ENCODE measurements around the gene CTRB2. TPM values are rescaled to one million over a fixed set of nuclear protein-coding genes. Genes with fewer than 3 reads are reported as not detected.
A peak's percentile ranks its signal among the peaks of the same experiment; 100 is the strongest.

Gene CTRB2
- total and polyA plus RNA-seq, 2 of the 8 experiments (the other 6 are each of a cell fraction or from before 2014, with no cell fraction given) = not detected

DNA sequence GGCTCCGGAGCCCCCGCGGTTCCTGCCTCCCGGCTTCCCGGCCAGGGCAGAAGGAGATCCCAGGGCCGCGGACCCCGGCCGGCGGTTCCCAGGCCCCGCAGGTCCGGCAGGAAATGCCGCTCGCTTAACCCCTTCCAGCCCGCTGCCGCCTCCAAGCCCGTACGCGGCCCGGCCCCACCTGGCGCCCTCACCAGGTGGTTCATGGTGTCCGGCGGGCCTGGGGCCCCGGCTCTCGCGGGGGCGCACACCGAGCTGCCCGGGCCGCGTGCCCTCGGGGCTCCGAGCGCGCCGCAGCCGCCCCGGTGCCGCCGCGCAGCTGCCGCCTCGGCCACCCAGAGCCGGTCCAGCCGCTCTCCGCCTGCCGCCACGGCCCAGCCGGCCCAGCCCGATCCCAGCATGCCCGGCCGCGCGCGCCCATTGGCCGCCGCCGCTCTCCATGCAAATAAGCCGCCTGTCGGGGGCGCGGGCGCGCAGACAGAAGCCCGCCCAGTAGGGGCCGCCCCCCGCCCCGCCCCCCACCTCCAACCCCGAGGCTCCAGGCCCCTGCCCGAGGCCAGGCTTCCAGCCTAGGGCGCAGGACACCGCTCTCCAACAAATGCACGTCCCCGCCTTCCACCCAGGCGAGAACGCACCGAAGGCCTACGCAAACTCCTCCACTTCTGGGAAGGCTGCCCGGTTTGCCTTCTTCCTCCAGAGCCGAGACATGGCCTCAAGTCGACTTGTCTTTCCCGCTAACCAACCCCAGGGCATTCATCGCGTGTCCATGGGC lies 44.5 kb upstream of the CTRB2 start, which contains the start of gene BCAR1 (continued):
- TF ChIP-seq RFX5 (IDR thresholded peaks at IDR 0.05; ENCODE audit: borderline replicate concordance, low read depth, low read length) = no peak
- no peak for TF ChIP-seq RBBP5 (IDR thresholded peaks at IDR 0.05; ENCODE audit: borderline replicate concordance, low read depth, low read length)
- peak; percentile 37 for TF ChIP-seq TAF7 (optimal IDR thresholded peaks at IDR 0.05; ENCODE audit: borderline replicate concordance, low read depth, low read length)
- TF ChIP-seq BCL11A (IDR thresholded peaks at IDR 0.05; ENCODE audit: low read depth in 2 of 2, low read length in 2 of 2) = no peak
- no peak for TF ChIP-seq NANOG (IDR thresholded peaks at IDR 0.05; ENCODE audit: insufficient read depth, low read depth, low read length, poor library complexity, severe bottlenecking)
- TF ChIP-seq SP1 (IDR thresholded peaks at IDR 0.05; ENCODE audit: low read depth, low read length) = no peak
- TF ChIP-seq JUND (IDR thresholded peaks at IDR 0.05; ENCODE audit: low read length) = no peak
- no peak; a peak in 1 of 4 replicates for TF ChIP-seq SIN3A (conservative IDR thresholded peaks at IDR 0.05 in 1 of 2, IDR thresholded peaks at IDR 0.05 in 1 of 2; ENCODE audit: low read depth in 1 of 2, low read length in 2 of 2)
- peak; percentile 30 for TF ChIP-seq KDM4A (IDR thresholded peaks at IDR 0.05; ENCODE audit: low read depth, low read length, severe bottlenecking)
- no peak for TF ChIP-seq HDAC2 (IDR thresholded peaks at IDR 0.05; ENCODE audit: borderline replicate concordance in 1 of 2, low read depth in 2 of 2, low read length in 2 of 2)
- TF ChIP-seq, protein P1, sequence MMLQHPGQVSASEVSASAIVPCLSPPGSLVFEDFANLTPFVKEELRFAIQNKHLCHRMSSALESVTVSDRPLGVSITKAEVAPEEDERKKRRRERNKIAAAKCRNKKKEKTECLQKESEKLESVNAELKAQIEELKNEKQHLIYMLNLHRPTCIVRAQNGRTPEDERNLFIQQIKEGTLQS (IDR thresholded peaks at IDR 0.05; ENCODE audit: insufficient read depth, low read depth, low read length) = no peak
- no peak for TF ChIP-seq GABPA (IDR thresholded peaks at IDR 0.05; ENCODE audit: borderline replicate concordance, insufficient read depth, low read length)
- no peak for TF ChIP-seq JUN (IDR thresholded peaks at IDR 0.05; ENCODE audit: low read depth, low read length)
- no peak for TF ChIP-seq SRF (IDR thresholded peaks at IDR 0.05; ENCODE audit: low read depth, low read length)
- TF ChIP-seq MAFK (IDR thresholded peaks at IDR 0.05; ENCODE audit: low read depth, low read length) = no peak
- TF ChIP-seq EGR1 (IDR thresholded peaks at IDR 0.05; ENCODE audit: borderline replicate concordance, low read depth, low read length) = no peak
- TF ChIP-seq RAD21 (IDR thresholded peaks at IDR 0.05 in 1 of 2, conservative IDR thresholded peaks at IDR 0.05 in 1 of 2; ENCODE audit: low read depth in 2 of 2, low read length in 2 of 2) = no peak
- no peak for TF ChIP-seq RNF2 (IDR thresholded peaks at IDR 0.05; ENCODE audit: borderline replicate concordance, low read depth, low read length, missing control alignments, poor library complexity, severe bottlenecking)
- TF ChIP-seq CHD2 (IDR thresholded peaks at IDR 0.05; ENCODE audit: low read length) = peak; percentile 32; the same call in 1 of the 2 replicates
- peak; percentile 82 for TF ChIP-seq POLR2AphosphoS5 (IDR thresholded peaks at IDR 0.05; ENCODE audit: low read depth, low read length)
- no peak for TF ChIP-seq TEAD4 (IDR thresholded peaks at IDR 0.05; ENCODE audit: low read depth, low read length)
- TF ChIP-seq HDAC6 (IDR thresholded peaks at IDR 0.05; ENCODE audit: low read depth, low read length) = no peak
- TF ChIP-seq GTF2F1 (IDR thresholded peaks at IDR 0.05; ENCODE audit: borderline replicate concordance, low read depth, low read length) = no peak
